NCI-H69 (cell line): ENCODE results near the gene ECM1.

ENCODE experiments used
- DNase-seq: peaks from one replicate; lab custom pipeline; 2025; lab: John Stamatoyannopoulos, UW

ECM1 gene

DNA sequence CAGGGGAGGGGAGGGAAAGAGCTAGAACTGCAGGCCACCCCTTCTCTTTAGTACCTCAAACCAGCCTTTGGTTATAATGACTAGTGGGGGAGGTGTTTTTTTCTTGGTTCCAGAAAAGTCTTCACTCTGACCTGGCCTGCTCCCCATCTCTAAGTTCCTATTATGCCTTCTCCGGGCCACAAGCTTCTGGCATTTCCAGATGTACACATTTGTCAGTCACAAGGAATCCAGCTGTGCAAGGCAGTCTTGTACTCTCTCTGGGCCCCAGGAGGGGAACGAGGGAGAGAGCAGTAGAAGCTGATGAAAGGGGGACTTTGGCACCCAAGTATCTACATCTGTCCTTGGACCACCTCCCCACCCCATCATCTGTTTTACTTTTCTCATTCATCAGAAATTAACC is 4.9 kb downstream of the ECM1 start:
- no peak for DNase-seq

DNA sequence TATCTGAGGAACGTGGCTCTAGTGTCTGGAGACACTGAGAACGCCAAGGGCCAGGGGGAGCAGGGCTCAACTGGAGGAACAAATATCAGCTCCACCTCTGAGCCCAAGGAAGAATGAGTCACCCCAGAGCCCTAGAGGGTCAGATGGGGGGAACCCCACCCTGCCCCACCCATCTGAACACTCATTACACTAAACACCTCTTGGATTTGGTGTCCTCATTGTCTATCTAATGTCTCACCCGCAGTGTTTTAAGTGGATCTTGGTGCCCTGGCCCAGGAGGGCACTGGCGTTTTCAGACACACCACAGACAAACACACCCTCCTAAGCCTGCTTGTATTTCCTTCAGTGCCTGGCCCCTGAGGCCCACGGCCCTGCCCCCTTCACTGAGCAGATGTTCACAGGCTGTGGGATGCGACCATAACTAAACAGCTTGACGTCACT is 5.5 kb downstream of the ECM1 start:
- peak; percentile 53 for DNase-seq

DNA sequence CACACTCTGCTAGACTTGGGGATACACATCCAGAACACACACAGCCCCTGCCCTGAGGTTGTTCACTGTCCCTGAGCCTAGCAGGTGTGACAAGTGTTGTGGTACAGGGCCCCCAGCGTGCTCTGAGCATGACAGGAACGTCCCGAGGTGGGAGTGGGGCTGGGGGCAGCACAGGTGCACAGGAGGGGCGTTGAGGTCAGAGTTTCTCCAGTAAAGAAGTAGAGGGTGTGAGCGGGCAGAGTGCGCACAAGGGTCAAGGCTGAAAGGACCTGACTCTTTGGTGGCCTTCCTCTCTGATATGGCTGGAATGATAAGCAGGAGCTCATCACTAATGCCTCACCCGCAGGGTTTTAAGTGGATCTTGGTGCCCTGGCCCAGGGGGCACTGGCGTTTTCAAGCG is 6.4 kb downstream of the ECM1 start:
- no peak for DNase-seq

DNA sequence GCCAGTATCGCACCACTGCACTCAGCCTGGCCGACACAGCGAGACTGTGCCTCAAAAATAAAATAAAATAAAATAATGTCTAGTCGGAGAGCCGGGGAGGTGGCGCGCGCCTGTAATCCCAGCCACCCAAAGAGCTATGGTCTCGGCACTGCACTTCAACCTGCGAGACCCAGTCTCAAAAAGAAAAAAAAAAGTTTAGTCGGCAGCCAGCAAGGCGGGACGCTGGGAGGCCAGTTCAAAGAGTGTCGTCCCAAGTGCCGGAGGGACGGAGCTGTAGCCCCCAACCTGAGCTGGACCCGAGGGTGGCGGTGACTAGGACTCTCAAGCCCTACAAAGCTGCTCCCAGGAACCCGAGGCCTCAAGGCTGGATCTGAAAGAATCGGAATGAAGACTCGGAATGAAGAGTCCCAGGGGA is 7.0 kb downstream of the ECM1 start:
- DNase-seq = no peak

DNA sequence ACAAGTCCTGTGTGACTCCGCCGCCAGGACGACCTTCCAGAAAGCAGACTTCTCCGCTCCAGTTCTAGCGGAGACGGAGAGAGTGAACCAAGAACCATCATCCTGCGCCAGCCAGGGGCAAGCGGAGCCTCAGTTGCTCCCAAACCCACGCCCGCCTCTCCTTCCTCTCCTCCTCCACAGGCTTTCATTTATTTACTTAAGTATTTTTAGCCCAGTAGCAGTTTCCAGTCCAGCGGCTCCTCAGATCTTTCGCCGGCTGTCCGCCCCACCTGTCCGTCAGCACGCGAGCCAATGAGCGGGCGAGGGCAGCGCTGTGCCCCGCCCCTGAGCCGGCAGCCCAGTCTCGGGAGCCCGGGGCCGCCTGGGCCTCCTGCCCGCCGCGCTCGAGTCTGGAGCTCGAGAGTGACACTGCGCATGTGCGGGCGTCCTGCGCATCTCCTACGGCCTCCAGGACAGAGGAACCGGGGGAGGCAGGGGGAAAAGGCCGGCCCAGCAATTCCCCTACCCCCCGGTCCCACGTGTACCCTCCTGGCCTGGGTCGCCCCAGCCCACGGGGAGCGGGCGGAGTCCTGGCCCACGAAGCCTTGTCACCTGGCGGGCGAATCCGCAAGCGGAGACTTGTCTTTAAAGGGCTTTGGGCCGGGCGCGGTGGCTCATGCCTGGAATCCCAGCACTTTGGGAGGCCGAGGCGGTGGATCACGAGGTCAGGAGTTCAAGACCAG is 7.6 kb downstream of the ECM1 start, which contains the start of gene FALEC:
Gene FALEC (plus strand): TSS at position 425 of the 722 bp plus-strand sequence.
- peak; percentile 99 for DNase-seq

DNA sequence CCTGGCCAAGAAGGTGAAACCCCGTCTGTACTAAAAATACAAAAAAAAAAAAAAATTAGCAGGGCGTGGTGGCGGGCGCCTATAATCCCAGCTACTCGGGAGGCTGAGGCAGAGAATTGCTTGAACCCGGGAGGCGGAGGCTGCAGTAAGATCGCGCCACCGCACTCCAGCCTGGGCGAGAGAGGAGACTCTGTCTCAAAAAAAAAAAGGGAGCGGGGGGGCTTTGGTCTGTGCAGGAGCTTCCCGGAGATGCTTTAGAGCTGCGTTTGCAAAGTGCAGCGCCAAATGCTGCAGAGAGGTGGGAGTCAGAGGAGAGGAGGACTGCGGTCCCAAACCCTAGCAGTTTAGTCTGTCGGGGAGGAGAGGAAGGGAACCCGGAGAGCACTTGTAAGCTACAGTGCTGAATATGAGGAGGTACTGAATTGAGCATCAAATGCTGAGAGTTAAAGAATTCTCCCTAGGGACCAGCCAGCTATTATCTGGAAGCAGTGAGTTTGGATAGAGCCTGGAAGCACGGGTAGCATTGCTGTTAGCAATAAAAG is 8.2 kb downstream of the ECM1 start:
- peak; percentile 78 for DNase-seq

DNA sequence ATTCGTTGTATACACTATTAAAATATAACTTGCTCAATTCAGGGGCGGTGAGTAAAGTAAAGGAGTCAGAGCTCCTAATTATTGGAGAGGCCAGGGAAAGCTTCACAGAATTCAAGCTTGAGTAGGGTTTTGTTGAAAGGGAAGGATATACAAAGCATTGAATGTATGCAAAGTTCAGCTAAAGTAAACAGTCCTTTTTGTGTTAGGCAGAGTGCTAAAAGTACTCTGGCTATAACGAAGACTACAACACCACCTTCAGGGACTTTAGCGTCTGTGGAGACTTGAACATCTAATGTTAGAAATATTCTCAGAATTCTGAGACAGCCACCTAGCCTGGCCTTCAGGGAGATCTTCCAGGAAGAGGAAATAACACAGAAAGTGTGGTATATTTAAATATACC is 8.7 kb downstream of the ECM1 start:
- DNase-seq = peak; percentile 66

DNA sequence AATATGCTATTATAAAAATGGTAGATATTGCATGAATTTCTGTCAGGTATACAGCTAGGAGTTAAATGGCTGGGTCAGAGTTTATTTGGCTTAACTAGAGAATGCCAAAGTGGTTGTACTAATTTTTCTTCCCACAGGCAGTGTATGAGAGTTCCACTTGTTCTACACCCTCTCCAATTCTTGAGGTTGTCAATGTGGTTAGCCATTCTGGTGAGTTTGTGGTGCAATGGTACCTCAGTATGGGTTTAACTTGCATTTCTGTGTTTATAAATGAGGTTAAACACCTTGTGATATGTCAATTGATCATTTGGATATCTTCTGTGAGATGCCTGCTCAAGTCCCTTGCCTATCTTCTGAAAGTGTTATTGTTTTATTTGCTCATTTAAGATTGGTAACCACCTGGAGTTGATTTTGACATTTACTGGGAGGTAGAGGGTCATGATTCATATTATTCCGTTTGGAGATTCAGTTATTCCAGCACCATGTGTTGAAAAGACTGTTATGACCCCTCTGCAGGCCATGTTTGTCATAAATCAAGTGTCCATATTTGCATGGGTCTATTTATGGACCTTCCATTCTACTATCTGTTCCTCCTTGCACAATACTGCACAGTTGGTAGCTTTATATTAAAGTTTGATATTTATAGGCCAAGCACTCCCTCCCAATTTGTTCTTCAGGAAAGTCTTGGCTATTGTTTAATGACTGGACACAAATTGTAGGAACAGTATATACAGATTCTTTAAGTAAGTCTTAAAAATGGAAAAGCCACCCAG is 13.5 kb downstream of the ECM1 start:
- no peak for DNase-seq

DNA sequence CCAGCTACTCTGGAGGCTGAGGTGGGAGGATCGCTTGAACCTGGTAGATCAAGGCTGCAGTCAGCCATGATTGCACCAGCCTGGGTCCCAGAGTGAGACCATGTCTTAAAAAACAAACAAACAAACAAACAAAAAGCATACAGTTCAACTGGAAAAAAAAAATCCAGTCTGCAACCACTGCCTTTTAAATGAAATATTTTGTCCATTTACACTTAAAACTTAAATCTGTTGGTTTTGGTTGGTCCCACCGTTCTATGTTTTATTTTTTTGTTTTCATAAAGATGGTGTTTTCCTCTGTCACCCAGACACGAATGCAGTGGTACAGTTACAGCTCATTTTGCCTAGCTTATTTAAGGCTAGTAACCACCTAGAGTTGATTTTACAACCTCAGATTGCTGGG is 17.4 kb downstream of the ECM1 start:
- no peak for DNase-seq

DNA sequence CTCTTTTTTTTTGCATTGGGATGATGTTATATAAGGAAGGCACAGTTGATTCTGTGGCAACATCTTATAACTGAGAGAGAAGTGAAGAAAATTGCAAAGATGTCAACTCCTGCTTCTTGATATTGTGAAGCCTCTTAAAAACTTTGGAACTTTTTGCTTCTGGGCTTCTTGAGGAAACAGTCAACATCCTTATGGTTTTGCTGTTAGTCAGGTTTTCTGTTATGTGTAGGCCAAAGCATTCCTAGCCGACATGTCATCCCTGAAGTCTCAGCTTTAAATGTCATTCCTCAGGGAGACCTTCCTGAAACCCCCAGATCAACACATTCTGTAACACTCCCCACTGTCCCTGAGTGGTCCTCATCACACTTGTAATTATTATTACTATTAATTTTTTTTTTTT is 20.3 kb downstream of the ECM1 start:
- DNase-seq = no peak

DNA sequence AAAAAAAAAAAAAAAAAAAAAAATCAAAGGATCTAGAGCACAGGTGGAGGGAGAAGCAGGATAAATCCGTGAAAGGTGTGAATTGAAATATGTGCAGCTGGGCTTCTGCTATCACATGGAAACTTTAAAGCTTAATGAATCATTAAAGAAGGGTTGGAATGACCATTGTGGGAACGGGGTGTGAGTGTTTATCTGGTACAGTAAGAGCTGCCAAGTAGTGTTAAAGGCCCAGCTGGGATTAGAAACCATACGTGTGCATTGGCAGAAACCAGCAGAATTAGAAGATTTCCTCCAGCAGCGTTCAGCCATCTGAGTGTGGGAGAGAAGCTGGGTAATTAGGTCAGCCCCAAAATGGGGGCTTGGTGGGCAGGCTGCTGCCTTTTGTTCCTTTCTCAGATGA is 21.1 kb downstream of the ECM1 start:
- DNase-seq = no peak

DNA sequence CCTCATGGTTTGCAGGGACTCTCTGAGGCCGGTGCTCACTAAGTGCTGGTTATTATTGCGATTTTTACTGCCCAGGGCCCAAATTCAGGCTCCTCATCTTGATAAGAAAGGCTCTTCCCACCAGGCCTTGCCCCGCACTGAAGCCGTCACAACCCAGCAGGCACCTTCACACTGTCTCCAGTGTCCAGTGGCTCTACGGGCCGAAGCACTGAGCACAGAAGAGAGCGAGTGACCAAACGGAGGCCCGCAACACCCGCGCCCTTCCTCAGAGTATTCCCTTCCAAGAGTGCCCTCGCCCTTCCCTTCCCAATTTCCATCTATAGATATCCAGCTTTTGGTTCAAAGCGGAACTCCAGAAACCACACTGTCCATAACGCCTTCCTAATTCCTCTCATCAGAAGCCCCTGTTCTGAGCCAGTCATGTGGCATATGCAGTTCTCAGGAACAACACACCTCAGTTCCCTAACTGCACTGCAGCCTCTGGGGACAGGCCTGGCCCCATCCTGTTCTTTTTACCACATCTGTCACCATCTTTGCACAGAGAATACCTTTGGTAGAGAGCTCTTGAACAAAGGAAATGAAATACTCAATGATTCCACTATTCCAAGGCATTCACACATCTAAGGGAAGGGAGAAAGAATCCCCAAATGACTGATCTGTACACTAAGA is 22.7 kb downstream of the ECM1 start:
- no peak for DNase-seq

DNA sequence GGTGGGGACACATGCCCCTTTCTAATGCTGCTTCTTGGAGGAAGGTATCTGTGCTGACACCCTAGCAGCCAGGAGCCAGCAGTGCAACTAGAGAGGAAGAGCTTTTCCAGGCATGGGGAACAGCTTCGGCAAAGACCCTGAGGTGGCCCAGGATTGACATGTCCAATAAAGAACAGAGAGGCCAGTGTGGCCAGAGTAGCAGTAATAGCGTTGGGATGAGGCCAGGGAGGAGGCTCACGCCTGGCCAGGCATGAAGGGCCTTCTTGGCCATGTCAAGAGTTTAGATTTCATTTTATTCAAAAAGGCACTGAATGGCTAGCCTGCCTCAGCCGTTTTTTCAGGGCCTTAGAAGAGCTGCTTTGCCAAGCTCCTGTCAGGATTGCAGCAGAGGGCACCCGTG is 25.0 kb downstream of the ECM1 start:
- DNase-seq = no peak

DNA sequence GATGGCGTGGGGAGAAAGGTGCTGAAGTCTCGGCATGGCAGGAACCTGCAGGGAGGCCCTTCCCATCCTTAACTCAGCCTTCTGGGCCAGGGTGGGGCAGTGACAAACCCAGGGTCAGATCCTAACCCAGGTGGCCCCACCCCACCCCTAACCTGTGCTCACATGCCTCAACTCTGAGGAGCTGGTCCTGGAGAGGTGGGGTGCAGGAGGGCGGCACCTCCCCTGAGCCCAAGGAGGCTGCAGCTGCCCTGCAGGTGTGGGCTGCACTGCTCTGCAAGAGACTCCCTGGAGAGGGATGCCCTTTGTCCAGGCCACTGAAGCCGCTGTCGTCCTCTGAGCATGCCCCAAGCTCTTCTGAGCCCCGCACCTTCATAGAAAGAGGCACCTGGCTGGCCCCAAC is 26.1 kb downstream of the ECM1 start:
- DNase-seq = no peak

DNA sequence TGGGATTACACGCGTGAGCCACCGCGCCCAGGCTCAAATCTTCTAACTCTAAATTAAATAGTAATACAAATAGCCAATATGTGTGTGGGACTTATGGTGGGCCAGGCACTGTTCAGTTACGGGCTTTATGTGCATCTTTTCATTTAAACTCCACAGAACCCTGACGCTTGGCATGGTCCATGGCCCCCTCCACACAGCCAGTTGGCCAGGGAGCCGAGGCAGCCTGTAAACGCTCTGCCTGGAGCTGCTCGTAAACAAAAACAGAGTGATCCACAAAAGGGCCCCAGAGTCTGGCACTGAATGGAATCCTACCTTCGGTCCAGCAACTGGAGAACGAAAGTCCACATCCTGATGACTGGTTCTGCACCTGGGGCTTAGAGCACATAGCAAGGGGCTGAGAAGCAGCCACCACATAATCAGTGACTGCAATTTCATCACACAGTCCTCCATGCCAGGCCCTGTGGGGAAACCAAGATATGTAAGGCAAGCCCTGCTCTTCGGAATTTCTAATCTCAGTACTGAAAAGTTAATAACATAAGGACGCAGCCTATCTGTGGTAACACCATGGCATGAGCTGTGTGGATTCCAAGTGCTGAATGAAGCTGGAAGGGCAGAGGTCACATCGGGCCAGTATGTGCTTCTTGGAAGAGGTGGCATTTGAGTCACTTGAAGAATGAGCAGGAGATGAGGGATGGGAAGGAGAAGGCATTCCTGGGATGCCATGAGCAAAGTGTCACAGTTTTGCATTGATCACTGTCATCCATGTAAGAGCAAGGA is 27.8 kb downstream of the ECM1 start:
- DNase-seq = no peak

DNA sequence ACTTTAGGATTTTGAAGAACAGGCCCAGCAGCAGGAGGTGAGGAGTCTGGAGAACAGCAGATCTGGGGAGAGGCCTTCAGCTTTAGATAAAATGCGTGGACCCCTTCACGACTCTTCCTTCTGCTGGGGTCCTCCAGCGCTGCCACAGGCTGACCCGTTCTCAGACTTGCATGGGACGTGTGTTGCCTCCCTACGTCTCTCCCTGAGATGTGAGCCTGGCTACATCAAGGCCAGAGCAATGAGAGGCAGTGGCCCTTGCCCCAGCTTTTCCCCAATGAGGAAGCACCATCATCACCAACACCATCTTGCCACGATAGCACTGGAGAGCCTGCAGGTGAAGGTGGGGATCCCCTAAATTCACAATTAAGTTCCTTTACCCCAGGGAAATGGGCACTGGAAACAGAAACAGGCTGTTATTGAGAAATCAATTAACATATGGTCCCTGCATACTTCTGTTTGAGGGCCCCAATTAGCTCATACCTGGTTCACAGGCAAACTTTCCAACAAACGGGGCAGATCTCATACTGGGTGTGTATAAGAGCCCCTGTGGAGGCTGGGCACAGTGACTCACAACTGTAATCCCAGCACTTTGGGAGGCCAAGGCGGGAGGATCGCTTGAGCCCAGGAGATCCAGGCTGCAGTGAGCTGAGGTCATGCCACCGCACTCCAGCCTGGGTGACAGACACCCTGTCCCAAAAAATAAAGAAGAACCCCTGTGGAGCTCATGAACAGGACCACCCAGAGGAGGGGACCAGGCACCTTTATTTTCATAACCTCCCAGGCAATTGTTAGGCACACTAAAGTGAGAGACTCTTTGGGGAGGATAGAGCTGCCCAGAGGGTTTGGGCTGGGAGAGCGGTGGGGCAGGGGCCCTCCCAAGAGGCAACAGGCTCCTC is 29.2 kb downstream of the ECM1 start:
- DNase-seq = no peak

DNA sequence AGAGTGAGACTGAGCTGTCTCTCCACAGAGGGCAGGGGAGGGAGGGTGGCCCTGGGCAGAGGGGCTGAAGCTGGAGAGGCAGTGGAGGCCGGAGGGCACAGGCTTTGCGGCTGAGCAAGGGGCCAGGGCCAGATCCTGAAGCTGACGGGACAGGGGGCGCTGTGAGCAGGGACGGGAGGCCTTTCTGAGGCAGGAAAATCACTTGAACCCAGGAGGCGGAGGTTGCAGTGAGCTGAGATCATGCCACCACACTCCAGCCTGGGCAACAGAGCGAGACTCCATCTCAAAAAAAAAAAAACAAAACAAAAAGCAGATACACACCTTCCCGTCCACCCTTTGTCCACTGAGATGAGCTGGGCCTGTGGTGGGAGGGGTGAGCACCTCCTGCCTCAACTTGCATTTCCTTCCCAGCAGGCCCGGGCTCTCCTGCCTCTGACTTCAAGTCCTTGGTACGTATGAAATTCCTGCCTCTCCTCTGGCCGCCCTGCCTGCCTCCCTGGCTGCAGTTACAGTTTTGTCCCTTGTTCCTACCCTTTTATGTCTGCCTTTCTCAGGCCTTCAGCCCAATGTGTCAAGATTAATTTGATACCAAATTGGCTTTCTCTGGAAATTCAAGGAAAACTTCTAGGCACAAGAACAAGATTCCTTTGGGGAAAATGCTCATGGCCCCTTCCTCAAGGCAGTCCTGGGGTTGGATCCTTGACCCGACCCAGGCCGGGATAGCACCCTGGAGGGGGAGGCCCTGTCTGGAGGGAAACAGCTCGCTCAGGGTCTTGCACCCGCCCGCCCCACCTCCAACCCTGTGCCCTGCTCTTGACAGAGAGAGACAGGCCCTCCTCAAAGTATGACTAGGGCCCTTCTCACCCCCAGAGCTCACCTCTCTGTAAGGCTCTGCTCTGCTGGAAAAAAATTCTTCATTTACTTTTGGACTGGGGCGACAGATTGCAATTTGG is 30.1 kb downstream of the ECM1 start:
- DNase-seq = no peak

DNA sequence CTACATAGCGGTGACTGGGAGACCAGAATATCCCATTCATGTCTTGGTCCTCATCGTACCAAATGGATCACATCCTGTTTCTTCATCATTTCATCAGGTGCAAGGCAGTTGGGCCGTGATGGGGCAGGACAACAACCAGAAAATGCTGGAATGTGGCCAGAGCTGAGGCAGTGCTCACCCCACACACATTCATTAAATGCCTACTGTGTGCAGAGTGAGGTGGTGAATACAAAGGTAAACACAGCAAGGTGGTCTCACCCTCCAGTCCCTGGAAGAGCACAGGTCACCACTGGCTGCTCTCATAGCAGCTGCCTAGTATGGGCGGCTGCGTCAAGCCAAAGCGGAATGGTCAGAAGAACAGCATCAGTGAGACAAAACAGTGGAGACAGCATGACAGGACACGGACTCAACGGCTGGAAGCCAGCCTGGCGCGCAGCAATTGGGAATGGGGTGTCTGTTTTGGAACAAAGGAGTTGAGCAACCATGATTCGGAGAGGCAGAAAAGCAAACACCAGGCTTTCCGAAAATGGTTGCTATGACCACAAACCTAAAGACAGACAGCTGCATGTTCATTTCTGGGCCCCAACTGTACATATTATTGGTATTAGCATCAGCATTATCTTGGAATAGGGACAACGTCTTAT is 35.7 kb downstream of the ECM1 start:
- DNase-seq = peak; percentile 95

DNA sequence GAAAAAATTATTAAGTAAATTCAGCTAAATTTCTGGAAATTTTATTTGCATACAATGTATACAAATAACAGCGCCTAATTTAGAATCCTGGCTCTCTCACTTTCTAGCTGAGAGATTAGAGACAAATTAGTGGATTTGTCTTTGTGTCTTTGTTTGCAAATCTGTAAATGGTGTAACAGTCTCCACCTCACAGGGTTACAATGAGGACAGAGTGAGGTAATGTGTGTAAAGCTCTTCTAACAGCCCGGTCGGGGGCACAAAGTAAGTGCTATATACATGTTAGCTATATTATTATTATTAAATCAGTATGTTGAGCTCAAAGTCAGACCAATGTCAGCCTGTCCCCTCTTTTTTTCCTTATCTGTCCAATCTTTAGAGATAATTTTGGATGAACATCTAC is 36.3 kb downstream of the ECM1 start:
- DNase-seq = peak; percentile 84
